HG03097 (cell line): ENCODE data around the gene BRSK2.

Experiments
- ATAC-seq: cut with Tn5 transposase; IDR thresholded peaks from one replicate; pipeline ENCODE4 v1.9.1; 2021; ENCODE audit not compliant: unreplicated experiment, low FRiP score

The BRSK2 gene

DNA sequence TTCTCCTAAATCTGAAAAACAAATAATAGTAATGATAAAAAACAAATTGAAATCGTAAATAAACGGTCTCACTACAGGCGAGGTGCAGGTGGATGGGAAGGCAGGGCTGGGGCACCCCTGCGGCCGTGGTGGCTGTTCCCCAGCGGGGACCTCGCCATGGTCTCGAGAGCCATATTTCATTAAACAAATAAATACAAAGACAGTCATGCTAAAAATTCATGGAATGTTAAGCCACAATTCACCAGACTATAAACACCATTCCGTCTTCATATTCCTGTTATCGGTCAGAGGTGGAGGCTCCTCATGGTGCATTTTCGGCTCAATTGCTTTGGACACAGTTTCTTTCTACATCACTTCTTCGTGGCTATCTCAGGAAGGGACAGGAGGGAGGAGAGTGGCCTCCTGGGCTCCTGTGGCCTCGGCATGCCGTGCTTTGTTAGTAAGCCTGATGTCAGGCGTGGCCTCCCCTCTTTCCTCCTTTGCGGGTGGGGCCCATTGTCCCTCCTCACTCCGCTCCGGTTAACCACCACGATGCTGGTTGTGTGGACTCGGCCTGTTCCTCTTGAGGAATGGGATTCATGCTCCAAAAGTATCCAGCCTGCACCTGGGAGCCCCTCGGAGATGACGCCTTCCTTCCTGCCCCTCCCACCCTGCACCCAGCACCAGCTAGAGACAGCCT is 16.1 kb upstream of the BRSK2 start:
- ATAC-seq, result no peak

DNA sequence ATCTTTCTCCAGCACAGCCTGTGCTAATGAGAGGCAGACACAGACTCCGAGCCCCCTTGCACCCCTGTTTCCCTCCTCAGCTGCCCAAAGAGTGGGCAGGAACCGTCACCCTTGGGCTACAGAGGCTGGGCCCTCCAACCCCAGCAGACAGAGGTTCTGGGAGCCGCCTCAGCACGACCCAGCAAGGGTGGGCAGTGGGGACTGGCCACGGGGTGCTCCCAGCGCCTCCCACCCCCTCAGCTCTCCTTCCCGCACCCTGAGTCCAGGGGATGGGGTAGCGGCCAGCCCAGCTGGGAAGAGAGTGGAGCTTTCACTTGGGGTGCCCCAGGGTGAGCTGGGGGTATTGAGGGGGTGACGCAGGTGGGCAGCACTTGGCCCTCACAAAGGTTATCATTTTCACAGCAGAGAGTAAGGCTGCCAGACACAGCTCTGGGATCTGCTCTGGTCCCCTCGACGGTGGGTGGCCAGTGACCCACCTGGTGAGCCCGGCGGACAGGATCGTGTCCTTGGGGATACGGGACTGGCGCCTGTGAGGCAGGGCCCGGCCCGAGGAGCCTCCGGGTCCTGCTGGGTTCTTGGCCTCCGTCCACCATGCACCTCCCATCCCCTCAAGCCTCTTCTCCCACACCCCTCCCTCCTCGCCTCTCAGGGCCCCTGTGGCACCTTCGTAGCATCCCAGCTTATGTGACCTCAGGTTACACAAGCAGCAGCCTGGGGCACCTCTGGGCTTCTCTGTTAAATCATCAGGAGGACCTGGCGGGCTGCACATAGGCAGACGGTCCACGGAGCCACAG is 14.4 kb upstream of the BRSK2 start:
- no peak for ATAC-seq

DNA sequence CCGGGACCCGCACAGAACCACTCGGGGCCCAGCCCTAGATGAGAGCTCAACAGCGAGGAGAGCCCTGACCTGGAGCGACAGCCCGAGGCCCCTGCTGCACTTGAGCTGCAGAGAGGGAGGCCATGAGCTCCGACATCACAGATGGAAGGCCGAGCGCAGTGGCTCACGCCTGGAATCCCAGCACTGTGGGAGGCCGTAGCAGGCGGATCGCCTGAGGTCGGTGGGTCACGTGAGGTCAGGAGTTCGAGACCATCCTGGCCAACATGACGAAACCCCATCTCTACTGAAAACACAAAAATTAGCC is 13.8 kb upstream of the BRSK2 start:
- no peak for ATAC-seq

DNA sequence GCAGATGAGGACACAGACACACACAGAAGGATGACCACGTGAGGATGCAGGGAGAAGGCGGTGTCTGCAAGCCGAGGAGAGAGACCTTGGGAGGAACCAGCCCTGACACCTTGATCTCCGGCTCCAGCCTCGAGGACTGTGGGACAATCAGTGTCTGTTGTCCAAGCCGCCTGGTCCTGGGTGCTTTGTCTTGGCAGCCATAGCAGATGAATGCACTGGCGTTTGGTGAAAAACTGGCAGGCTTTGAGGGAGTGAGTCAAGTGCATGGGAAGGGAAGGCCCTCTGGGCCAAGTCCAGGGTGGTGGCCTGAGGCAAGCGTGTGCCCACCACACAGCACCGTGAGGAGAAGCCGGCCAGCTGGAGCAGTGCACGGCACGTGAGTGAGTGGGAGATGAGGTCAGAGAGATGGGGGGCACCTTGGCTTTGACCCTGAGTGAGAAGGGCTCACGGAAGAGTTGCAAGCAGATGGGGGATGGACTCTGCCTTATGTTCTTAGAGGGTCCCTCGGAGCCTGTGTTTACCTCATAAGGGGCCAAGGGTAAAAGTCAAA is 12.4 kb upstream of the BRSK2 start:
- no peak for ATAC-seq

DNA sequence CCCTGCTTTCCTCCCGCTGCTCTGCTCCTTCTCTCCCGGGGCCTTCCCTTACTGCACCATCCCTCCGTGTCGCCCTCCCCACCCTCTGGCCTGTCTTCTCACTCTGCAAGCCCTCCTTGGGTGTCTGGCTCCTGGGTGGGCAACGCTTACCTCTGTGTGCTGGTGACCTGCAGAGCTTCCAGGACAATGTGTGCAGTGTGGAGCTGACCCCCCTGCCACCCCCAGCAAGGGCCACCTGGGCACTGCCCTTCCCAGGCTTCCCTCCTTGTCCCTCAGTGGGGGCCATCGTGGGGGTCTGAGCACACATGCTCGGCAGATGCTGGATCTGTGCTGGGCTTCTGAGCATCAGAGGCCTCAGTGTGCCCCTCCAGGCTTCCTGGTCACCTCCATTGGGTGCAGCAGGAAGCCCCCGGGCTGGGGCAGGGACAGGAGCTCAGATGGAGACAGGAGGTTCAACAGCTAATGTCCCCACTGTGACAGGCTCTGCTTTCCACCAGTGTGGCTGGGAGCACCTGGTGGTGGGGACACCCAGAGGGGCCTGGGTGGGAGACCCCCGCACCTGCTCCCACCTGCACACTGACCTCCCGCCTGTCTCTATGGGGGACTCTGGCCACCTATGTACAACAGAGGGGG is 7.8 kb upstream of the BRSK2 start:
- no peak for ATAC-seq

DNA sequence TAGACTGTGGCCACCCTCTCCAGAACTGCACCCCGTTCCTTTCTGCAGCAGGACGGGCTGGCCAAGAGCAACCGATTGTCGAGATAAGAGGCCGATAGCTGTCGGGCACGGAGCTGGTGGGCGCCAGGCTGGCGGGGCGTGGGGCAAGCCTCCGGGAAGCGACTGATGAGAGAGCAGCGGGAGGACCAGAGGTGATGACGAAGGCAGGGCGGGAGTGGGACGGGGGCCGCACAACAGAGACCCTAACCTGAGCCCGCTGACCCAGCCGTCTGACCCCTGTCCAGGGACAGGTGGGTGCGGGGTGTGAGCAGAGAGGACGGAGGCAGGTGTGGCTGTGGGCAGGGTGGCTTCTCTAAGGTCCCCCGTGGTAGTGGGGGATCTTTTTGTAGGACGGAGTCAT is 7.3 kb upstream of the BRSK2 start:
- no peak for ATAC-seq

DNA sequence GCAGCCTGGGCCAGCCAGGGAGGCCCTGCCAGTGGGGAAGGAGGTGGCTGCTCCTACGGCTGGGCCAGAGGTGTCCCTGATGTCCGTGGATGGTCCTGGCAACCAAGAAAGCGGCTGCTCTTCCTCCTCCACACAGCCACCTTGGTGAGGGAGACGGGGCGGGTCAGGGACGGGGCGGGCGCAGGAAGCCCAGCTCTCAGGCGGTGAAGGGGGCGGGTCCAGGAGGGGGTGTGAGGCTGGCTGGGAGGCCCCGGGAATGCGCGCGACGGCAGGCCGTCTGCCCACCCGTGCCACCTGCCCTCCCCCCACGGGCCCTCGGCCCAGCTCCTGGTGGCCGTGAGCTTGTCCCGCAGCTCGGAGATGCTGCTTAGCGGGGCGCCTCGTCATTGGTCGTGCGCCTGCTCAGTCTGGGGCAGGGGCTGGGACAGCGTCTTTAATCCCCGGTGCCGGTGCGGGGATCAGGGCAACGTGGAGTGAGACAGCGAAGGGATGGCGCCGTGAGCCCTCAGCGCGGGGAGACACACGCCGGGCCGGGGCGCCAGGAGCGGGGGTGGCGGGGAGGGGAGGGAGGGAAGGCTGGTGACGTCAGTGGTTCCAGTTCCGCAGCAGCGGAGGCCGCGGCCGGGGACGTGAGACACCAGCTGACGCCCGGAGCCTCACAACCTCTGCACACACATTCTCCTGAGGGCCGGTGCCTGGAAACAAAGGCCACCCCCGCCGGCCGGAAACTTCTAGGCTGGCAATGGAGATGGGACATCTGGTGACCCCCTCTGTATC is 6.7 kb upstream of the BRSK2 start:
- ATAC-seq, result no peak

DNA sequence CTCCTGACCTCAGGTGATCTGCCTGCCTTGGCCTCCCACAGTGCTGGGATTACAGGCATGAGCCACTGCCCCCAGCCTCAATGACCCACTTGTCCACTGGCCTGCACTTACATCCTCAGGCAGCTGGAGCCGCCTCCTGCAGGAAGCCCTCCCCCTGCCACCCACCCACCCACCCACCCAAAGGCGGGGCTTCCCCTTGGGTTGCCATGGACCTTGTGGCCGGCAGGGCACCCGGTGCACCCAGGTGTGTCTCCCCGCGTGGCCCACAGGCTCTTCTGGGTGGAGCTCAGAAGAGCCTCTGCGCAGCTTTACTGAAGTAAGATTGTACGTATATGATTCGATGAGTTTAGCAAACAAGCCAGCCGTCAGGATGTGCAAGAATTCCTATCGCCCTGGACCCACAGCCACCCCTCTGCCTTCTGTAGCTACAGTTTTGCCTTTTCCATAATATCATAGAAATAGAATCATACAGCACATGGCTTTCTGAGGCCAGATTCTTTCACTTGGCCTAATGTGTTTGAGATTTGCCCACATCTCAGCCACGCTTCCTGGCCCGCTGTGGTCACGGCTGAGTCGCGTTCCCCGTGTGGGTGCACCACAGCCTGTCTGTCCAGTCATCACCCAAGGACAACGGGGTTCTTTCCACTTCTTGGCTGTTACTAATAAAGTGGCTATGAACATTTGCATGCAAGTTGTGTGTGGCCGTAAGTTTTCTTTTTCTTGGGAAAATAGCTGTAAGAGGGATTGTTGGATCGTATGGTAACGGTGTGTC is 5.3 kb upstream of the BRSK2 start:
- no peak for ATAC-seq

DNA sequence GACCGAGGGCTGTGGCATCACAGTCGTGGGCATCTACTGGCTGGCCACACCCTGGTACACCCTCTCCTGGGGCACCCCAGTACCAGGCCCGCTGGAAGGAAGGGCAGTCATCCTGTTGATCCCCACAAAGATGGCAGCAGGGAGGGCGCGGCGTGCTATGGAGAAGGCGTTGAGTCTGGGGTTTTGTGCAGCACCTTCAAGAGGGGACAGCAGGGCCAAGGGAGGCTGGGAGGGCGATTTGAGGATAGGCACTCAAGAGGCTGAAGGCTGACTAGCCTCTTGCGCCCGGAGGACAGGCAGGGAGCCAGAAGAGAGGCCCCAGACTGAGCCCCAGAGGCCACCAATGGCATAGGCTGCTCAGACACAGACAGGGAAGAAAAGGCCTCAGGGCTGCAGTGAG is 2.2 kb upstream of the BRSK2 start:
- ATAC-seq, result no peak

DNA sequence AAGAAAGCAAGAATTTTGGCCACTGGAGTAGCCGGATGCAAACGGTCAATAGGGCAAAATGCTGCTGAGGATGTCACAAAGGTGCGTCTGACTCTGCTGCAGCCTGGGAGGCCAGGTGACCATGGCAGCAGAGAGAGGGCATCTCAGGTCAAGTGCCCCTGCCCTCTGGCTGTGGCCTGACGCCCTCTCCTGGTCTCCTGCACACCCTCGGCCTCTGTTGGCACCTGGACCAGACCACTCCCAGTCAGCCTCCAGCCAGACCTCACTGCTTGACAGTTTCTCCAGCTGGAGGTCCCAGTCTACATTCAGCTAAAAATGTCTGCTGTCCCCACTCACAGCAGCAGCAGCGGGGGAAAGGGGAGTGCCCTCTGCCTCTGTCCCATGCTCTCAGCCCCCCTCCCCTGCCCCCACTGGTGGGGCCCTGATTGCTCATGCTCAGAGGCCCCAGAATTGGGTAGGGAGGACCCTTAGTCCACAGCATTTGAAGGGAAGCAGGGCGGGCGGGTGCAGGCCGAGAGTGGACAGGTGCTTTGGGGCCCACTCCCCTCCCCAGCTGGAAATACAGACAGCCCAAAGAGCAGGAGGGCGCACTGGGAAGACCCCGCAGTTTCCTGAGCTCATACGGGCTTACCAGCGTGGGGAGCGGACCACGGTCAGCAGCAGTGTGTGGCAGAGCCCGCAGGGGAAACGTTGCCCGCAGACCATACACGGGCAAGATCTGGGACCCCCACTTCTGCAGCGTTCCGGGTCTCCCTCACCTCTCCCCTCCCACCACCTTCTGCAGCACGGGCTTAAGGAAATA is 1.6 kb upstream of the BRSK2 start:
- ATAC-seq, result no peak

DNA sequence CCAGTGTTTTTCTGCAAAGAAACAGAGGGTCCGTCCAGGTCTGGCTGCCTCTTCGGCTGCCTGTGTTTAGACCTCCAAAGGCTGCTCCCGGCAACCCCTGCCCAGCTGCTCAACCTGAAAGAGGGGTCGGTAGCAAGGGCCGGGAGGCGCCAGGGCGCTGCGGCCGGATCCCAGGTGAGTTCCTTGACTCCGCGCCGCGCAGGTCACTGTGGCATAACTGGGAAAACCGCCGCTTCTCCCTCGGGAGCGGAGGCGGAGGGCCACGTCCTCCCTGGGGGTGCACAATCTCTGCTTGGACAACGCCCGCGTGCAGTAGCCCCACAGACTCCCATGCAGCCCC is 1.0 kb upstream of the BRSK2 start:
- no peak for ATAC-seq

DNA sequence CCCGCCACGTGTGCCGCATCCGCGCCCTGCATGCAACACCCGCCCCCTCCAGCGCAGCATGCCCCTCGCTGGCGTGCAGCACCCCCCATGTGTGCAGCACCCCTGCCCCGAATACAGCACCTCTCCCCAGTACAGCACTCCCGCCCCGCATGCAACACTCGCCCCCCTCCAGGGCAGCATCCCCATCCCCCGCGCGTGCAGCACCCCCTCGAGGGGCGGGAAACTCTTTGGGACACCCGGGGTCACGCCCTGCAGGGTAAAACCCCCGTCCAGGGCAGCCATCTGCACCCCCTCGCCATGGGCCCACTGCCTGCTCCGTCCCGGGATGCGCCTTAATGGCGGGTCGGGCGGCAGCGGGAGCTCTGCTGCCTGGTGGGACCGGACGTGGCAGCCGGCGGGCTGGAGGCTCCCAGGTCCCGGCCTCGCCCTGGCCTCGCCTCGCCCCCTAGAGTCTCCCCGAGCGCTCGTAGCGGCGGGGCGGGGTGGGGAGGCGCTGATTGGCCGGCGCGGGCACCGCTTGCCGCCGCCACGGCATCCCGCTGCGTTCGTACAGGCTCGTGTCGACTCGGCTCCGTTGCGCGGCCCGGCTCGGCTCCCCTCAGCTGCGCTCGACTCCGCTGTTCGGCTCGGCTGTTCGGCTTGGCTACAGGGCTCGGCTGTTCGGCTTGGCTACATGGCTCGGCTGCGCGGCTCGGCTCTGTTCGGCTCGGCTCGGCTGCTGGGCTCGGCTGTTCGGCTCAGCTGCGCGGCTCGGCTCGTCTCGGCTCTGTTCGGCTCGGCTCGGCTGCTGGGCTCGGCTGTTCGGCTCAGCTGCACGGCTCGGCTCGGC is 417 bp upstream of the BRSK2 start:
- ATAC-seq, result peak; percentile 93

DNA sequence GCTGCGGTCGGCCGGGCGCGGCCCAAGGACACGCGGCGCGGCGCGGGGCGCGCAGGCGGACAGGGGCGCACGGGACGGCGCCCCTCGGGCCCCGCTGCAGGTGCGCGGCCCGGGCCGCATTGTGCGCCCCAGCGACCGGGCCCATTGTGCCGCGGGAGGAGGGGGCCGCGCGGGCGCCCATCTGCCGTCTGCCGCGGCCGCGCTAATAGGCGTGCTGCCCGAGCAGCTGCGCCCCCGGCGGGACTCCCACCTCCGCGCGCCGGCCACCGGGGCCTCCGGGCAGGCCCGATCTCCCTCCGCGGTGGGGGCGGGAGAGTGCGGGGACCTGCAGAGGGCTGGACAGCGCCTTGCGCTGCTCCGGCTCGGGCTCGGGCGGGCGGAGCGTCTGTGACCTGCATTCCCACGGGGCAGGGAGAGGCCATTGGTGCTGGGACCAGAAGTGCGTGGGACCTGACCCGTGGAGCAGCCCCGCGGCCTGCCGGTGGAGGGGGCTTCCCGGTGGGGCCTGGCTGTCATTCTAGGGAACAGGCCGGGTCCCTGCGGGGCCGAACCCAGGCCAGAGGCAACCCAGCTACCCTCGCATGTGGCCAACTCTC is 933 bp downstream of the BRSK2 start:
- ATAC-seq, result no peak

DNA sequence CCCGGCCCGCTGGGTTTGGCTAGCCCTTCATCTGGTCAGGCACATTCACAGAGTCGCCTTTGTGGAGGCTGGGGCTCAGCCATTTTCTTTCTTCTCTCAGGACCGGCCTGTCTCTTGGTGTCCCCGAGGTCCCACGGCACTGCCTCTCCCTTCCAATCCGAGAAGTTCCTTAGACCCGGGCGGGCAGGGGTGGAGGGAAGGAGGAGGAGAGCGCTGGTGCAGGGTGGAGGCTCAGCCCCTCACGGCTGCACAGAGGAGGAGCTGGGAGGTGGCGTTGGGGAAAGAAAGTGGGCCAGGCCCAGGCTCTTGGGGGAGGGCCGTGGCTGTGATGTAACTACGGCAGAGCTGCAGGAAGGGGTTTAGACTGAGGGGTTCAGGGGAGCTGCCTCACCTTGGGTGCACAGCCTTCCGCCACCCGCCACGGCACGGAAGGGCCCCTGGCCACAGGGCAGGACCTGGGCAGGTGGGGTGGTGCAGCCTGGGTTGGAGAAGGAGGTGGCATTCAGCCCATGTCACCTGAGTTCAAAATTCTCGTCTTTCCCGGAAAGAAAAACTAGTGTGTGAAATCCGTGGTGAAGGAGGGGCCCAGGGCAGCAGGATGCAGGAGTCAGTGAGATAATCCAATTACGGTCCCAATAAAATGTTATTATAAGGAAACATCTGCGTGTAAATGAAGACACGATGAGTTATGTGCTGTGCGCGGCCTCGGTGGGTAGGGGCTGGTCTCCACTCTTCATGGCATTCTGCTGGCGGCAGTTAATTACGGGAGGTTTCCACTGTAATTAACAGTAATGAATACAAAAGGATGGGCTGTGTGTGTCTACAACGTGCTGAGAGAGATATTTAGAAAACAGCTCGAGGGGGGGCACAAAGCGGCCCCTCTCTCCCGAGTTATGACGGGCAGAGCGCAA is 1.7 kb downstream of the BRSK2 start:
- ATAC-seq, result no peak

DNA sequence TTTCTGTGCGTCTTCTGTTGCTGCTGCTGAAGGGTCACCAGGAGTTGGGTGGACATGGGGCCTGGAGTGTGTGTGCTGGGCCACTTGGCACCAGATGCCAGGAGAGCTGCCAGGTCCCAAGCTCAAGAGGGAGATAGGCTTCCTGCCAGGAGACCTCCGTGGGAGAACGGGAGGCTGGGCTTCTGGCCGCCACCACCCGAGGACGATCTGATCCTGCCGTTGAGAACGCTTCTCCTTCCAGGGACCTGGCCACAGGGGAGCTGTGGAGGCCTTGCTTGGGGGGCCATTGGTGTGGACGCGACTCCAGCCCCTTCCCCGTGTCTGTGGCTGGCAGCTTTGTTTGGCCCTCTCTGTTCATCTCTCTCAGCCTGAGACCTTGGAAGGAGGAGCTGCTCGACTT is 2.4 kb downstream of the BRSK2 start:
- ATAC-seq, result no peak

DNA sequence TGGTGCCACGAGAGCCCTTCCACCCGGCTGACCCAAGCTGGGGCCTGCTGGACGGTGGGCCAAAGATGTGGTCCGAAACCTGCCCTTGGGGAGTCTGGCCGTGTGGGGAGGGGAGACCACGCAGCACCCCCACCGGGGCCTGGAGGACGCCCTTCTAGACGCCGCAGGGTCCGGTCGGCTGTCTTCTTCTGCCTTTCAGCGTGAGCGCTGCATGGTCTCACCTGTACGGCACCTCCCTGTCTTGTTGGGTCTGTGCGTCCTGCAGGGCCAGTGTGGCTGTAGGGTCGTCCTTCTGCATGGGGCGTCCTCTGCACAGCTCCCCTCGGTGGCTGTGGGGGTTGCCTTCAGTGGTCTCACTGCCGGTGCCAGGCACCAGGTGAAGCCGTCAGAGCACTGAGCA is 2.8 kb downstream of the BRSK2 start:
- ATAC-seq, result no peak

DNA sequence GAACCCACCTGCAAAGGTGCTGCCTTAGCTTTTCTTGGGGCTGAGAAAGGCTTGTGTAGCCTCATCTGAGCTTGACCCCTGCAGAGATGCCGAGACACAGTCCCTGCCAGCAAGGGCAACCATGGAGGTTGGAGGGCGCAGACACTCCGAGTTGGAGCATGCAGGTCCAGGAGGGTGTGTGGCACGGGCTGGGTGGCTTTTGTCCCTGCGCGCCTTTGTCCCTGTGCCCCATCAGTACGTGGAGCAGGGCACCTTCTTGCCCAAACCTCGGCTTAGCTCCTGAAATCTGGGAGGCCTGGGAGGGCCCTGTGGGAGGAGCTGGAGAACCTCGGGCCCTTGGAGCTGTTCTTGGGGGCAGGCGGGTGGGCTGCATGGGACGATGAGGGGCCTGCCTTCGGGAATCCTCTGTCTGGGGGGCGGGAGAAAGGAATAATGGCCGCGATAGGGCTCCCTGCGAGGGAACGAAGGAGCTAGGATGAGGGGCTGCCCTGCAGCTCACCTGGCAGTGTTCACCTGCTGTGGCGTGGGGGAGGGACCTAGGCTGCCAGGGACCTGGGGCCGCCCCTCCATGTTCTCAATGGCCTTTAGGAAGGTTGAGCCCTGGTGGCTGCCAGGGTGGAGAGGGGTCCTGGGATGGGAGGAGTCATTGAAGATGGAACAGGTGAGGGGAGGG is 3.4 kb downstream of the BRSK2 start:
- ATAC-seq, result no peak
